Gastroesophageal sphincter (tissue), 4 donors: ENCODE data around the gene BAHCC1. TPM values are rescaled to one million over a fixed set of nuclear protein-coding genes. Genes with fewer than 3 reads are reported as not detected.

Experiments
- ATAC-seq: fragments of 150-250 bp; one replicate; pipeline ENCODE4 v1.9.1; 2016; ENCODE audit warnings: mild to moderate bottlenecking, moderate library complexity
- H3K27ac ChIP-seq, 4 donors: fragments of 200-600 bp; sonication (generic) in 3 of 4; 1 replicate in 3 of 4; 2 replicates in 1 of 4; pipeline ENCODE4 v1.5.1; 2016 to 2019
- H3K27me3 ChIP-seq: fragments of 200-600 bp; sonication (generic); one replicate; pipeline ENCODE4 v1.5.1; 2019
- H3K36me3 ChIP-seq, 2 donors: fragments of 200-600 bp; sonication (generic); one replicate each; pipeline ENCODE4 v1.5.1; 2019; ENCODE audit warnings: control low read depth in 1 of 2
- H3K4me1 ChIP-seq, 3 donors: fragments of 200-600 bp; sonication (generic); 1 replicate in 2 of 3; 2 replicates in 1 of 3; pipeline ENCODE4 v1.5.1; 2016 to 2019; ENCODE audit warnings: control low read depth in 2 of 3
- H3K4me3 ChIP-seq, 2 donors: fragments of 200-600 bp; sonication (generic); one replicate each; pipeline ENCODE4 v1.5.1; 2019; ENCODE audit warnings: mild to moderate bottlenecking in 1 of 2, moderate library complexity in 1 of 2
- H3K9me3 ChIP-seq, 3 donors: fragments of 200-600 bp; sonication (generic); one replicate each; pipeline ENCODE4 v1.5.1; 2017 to 2019; ENCODE audit warnings: control low read depth in 2 of 3
- CTCF ChIP-seq, 4 experiments: fragments of 200-600 bp in 2 of 4; fragments of 450-650 bp in 2 of 4; sonication (generic) in 1 of 4; IDR thresholded peaks; one replicate each; pipeline ENCODE4 v1.5.1; 2017 to 2019; ENCODE audit warnings: antibody characterized with exemption in 4 of 4, mild to moderate bottlenecking in 2 of 4, moderate library complexity in 2 of 4
- EP300 ChIP-seq: sonication (generic); formaldehyde crosslinking; IDR thresholded peaks from one replicate; pipeline ENCODE4 v1.6.1; 2017; ENCODE audit warnings: antibody characterized with exemption, mild to moderate bottlenecking
- POLR2A ChIP-seq, 2 donors: fragments of 450-650 bp; IDR thresholded peaks; one replicate each; pipeline ENCODE4 v1.6.1; 2017; ENCODE audit warnings: antibody characterized with exemption in 2 of 2, mild to moderate bottlenecking in 2 of 2, moderate library complexity in 1 of 2
- POLR2AphosphoS5 ChIP-seq: sonication (generic); formaldehyde crosslinking; IDR thresholded peaks from one replicate; pipeline ENCODE4 v1.6.1; 2017; ENCODE audit warnings: antibody characterized with exemption
- WGBS, 2 donors: methylation state at CpG; one replicate each; pipeline ENCODE4 v1.1.5; 2018; ENCODE audit warnings: low coverage in 1 of 2; 5-methylcytosine and 5-hydroxymethylcytosine counted together
- total RNA-seq, 4 donors: library from RNA; depleted of rRNA; stranded (reverse); fragments of >200 nt; gene quantifications; one replicate each; pipeline ENCODE4 v1.1.0, GENCODE V29; 2016

The BAHCC1 gene
- total RNA-seq, 4 donors from 2014 or later: 17.5 to 34.3 (median 19.5) TPM

- no peaks in the 10 kb centered on the region for H3K27me3 ChIP-seq
- 85% methylated on average over 4 of the region's 20 CpGs; no CpG with 5 or more reads in 1 of the 2 donors for WGBS, 2 donors
- peaks cover 0 to 67% of the 10 kb centered on the region in 2 donors for H3K36me3 ChIP-seq
- no peak for ATAC-seq
- no peaks in the 10 kb centered on the region for H3K9me3 ChIP-seq
- H3K27ac ChIP-seq: no peak overlapping the region
- H3K4me1 ChIP-seq: no peaks in the 10 kb centered on the region
- no peak overlapping the region for H3K4me3 ChIP-seq
- TF ChIP-seq CTCF (IDR thresholded peaks at IDR 0.05) (no peak), POLR2AphosphoS5 (no peak), POLR2A (IDR thresholded peaks at IDR 0.05) (no peak), EP300 (no peak)
These were observed 48.0 kb downstream of the BAHCC1 start for GRCh38 chr17:81443269-81443668.

GRCh38 chr17:81444610-81445339, 49.5 kb downstream of the BAHCC1 start:
- WGBS, 2 donors: no CpG with 5 or more reads among the region's 27 CpGs
- no peaks in the 10 kb centered on the region for H3K27me3 ChIP-seq
- TF ChIP-seq POLR2AphosphoS5: no peak
- no peak for TF ChIP-seq CTCF (IDR thresholded peaks at IDR 0.05)
- TF ChIP-seq POLR2A (IDR thresholded peaks at IDR 0.05): no peak
- TF ChIP-seq EP300: no peak
- no peaks in the 10 kb centered on the region for H3K4me1 ChIP-seq
- no peak overlapping the region for H3K4me3 ChIP-seq
- no peaks in the 10 kb centered on the region for H3K9me3 ChIP-seq
- ATAC-seq: no peak
- peaks cover 0 to 76% of the 10 kb centered on the region in 2 donors for H3K36me3 ChIP-seq
- H3K27ac ChIP-seq: no peak overlapping the region

GRCh38 chr17:81445642-81446503, 50.6 kb downstream of the BAHCC1 start:
- 49 to 73% methylated on average over 6 to 7 of the region's 30 CpGs for WGBS, 2 donors
- Histone ChIP-seq H3K27ac (no peak overlapping the region), H3K36me3 (peaks cover 0 to 82% of the 10 kb centered on the region in 2 donors), H3K4me1 (no peaks in the 10 kb centered on the region), H3K9me3 (no peaks in the 10 kb centered on the region), H3K4me3 (no peak overlapping the region), H3K27me3 (no peaks in the 10 kb centered on the region)
- TF ChIP-seq CTCF (IDR thresholded peaks at IDR 0.05): no peak
- TF ChIP-seq POLR2AphosphoS5: no peak
- TF ChIP-seq POLR2A (IDR thresholded peaks at IDR 0.05): no peak
- TF ChIP-seq EP300: no peak
- no peak for ATAC-seq

- ATAC-seq: no peak
- peaks cover 0 to 89% of the 10 kb centered on the region in 2 donors for H3K36me3 ChIP-seq
- WGBS, 2 donors: 85 to 94% methylated on average over 3 to 8 of the region's 25 CpGs
These were observed 52.2 kb downstream of the BAHCC1 start for GRCh38 chr17:81447331-81447933.

More at GRCh38 chr17:81447331-81447933, 52.2 kb downstream of the BAHCC1 start:
- Histone ChIP-seq H3K27me3 (no peaks in the 10 kb centered on the region), H3K4me3 (no peak overlapping the region), H3K27ac (no peak overlapping the region), H3K9me3 (no peaks in the 10 kb centered on the region), H3K4me1 (no peaks in the 10 kb centered on the region)
- TF ChIP-seq EP300 (no peak), POLR2A (IDR thresholded peaks at IDR 0.05) (no peak), POLR2AphosphoS5 (no peak), CTCF (IDR thresholded peaks at IDR 0.05) (no peak)
